CD14-positive monocyte (primary cell): ENCODE data around the gene PPP1R17. TPM values are rescaled to one million over a fixed set of nuclear protein-coding genes. Genes with fewer than 3 reads are reported as not detected.
A peak's percentile ranks its signal among the peaks of the same experiment; 100 is the strongest.

Experiments
- DNase-seq, 3 donors: peaks; one replicate each; pipeline ENCODE4 v3.0.0-alpha.2; 2011 to 2022
- H2AFZ ChIP-seq: 2 replicates; pipeline ENCODE4 v1.6.0; 2012; ENCODE audit warnings: mild to moderate bottlenecking, low read depth, low read length, inconsistent platforms; ENCODE audit not compliant: insufficient read depth, poor library complexity, severe bottlenecking
- H3K27ac ChIP-seq, 2 donors: 1 replicate in 1 of 2; 2 replicates in 1 of 2; pipeline ENCODE4 v1.5.1; 2012 to 2013; ENCODE audit warnings: low read length in 2 of 2, control low read depth in 1 of 2, inconsistent platforms in 1 of 2, low read depth in 1 of 2, mild to moderate bottlenecking in 1 of 2
- H3K27me3 ChIP-seq, 2 donors: one replicate each; pipeline versions ENCODE4 v1.6.0 to v1.6.1; 2011 to 2013; ENCODE audit warnings: low read length in 2 of 2; ENCODE audit not compliant: control insufficient read depth in 2 of 2, insufficient read depth in 2 of 2
- H3K36me3 ChIP-seq, 2 donors: replicated peaks in 1 of 2; 1 replicate in 1 of 2; 2 replicates in 1 of 2; pipeline versions ENCODE4 v1.5.1 to v1.6.1; 2012 to 2013; ENCODE audit warnings: low read length in 2 of 2, control low read depth in 1 of 2, inconsistent platforms in 1 of 2, mild to moderate bottlenecking in 1 of 2; ENCODE audit not compliant: insufficient read depth in 2 of 2, control insufficient read depth in 1 of 2
- H3K4me1 ChIP-seq, 2 donors: 1 replicate in 1 of 2; 2 replicates in 1 of 2; pipeline versions ENCODE4 v1.5.1 to v1.6.1; 2012 to 2013; ENCODE audit warnings: low read length in 2 of 2, control low read depth in 1 of 2, inconsistent platforms in 1 of 2, mild to moderate bottlenecking in 1 of 2, moderate library complexity in 1 of 2; ENCODE audit not compliant: insufficient read depth in 2 of 2, control insufficient read depth in 1 of 2
- H3K4me2 ChIP-seq: replicated peaks from 2 replicates; pipeline ENCODE3; 2012; ENCODE audit warnings: low read length, moderate library complexity, mild to moderate bottlenecking; ENCODE audit not compliant: poor library complexity, severe bottlenecking; ENCODE audit errors: extremely low read depth
- H3K4me3 ChIP-seq, 3 experiments: fragments of 200-600 bp in 1 of 3; sonication (generic) in 1 of 3; replicated peaks in 1 of 3; 1 replicate in 2 of 3; 2 replicates in 1 of 3; pipeline ENCODE4 v1.5.1; 2011 to 2013; ENCODE audit warnings: low read length in 3 of 3, mild to moderate bottlenecking in 3 of 3, control low read depth in 2 of 3, low read depth in 2 of 3, inconsistent platforms in 1 of 3, moderate library complexity in 1 of 3
- H3K79me2 ChIP-seq: 2 replicates; pipeline ENCODE4 v1.6.0; 2012; ENCODE audit warnings: mild to moderate bottlenecking, control low read depth, inconsistent platforms, low read length, moderate library complexity; ENCODE audit not compliant: insufficient read depth
- H3K9ac ChIP-seq: 2 replicates; pipeline ENCODE4 v1.6.0; 2017; ENCODE audit warnings: low read length, mild to moderate bottlenecking; ENCODE audit not compliant: insufficient read depth, poor library complexity, severe bottlenecking
- H3K9me3 ChIP-seq, 2 donors: replicated peaks in 1 of 2; 1 replicate in 1 of 2; 2 replicates in 1 of 2; pipeline versions ENCODE4 v1.5.1 to v1.6.1; 2012 to 2013; ENCODE audit warnings: low read length in 2 of 2, control low read depth in 1 of 2; ENCODE audit not compliant: control insufficient read depth in 1 of 2, insufficient read depth in 1 of 2
- H4K20me1 ChIP-seq: 2 replicates; pipeline ENCODE4 v1.6.0; 2012; ENCODE audit warnings: mild to moderate bottlenecking, low read length, control low read depth, moderate library complexity; ENCODE audit not compliant: insufficient read depth
- H3K27ac Mint-ChIP-seq, 7 donors: one replicate each; pipeline ENCODE4 v1.8.0; 2020; ENCODE audit warnings: mild to moderate bottlenecking in 7 of 7, mixed read lengths in 7 of 7, moderate library complexity in 6 of 7, inconsistent platforms in 2 of 7
- H3K27me3 Mint-ChIP-seq, 3 donors: one replicate each; pipeline ENCODE4 v1.8.0; 2021 to 2022; ENCODE audit warnings: low read depth in 3 of 3, mild to moderate bottlenecking in 3 of 3, mixed read lengths in 3 of 3, moderate library complexity in 3 of 3, inconsistent platforms in 1 of 3
- H3K36me3 Mint-ChIP-seq, 2 donors: one replicate each; pipeline ENCODE4 v1.8.0; 2020; ENCODE audit warnings: mixed read lengths in 2 of 2, inconsistent platforms in 1 of 2, mild to moderate bottlenecking in 1 of 2
- H3K4me1 Mint-ChIP-seq: one replicate; pipeline ENCODE4 v1.8.0; 2020; ENCODE audit warnings: mild to moderate bottlenecking, mixed read lengths
- H3K4me3 Mint-ChIP-seq, 2 donors: one replicate each; pipeline ENCODE4 v1.8.0; 2020; ENCODE audit warnings: mild to moderate bottlenecking in 2 of 2, mixed read lengths in 2 of 2, moderate library complexity in 1 of 2
- H3K9me3 Mint-ChIP-seq, 7 donors: one replicate each; pipeline ENCODE4 v1.8.0; 2020 to 2022; ENCODE audit warnings: mixed read lengths in 7 of 7, mild to moderate bottlenecking in 6 of 7, moderate library complexity in 6 of 7, inconsistent platforms in 2 of 7
- CTCF ChIP-seq: fragments of 200-600 bp; IDR thresholded peaks from one replicate; pipeline ENCODE4 v1.8.0; 2022; ENCODE audit warnings: antibody characterized with exemption, mild to moderate bottlenecking
- WGBS: methylation state at CpG from one replicate; pipeline ENCODE4 v1.1.5; 2013; ENCODE audit warnings: missing lambda C conversion rate; ENCODE audit not compliant: insufficient coverage; 5-methylcytosine and 5-hydroxymethylcytosine counted together
- intact Hi-C, 2 donors: fragments of 100-400 bp; cut with micrococcal nuclease; formaldehyde crosslinking; loops; one replicate each; pipeline versions ENCODE4 v1.15.0 to v1.15.1; 2023
- polyA plus RNA-seq, 3 donors: library from polyadenylated mRNA; depleted of rRNA in 1 of 3; unstranded in 2 of 3; stranded (reverse) in 1 of 3; fragments of 300-500 nt in 2 of 3; fragments of >200 nt in 1 of 3; fragmentation: Illumina TruSeq in 2 of 3; gene quantifications; 1 replicate in 2 of 3; 2 replicates in 1 of 3; pipeline ENCODE4 v1.2.3, GENCODE V29; 2012 to 2021

The PPP1R17 gene
- polyA plus RNA-seq, 3 donors, result 0.20 to 2.0 (median 0.85) TPM

GRCh38 chr7:31683445-31684225, 3.4 kb upstream of the PPP1R17 start:
- no peaks in the 10 kb centered on the region for H4K20me1 ChIP-seq
- H2AFZ ChIP-seq, result no peak overlapping the region
- peaks cover 19% of the 10 kb centered on the region in 2 donors for H3K4me1 ChIP-seq
- H3K9me3 Mint-ChIP-seq, result peaks cover 0 to 3% (median 0%) of the 10 kb centered on the region in 7 donors
- no peak overlapping the region for H3K4me3 Mint-ChIP-seq
- H3K4me3 ChIP-seq, result no peak overlapping the region
- H3K79me2 ChIP-seq, result no peaks in the 10 kb centered on the region
- H3K27ac Mint-ChIP-seq, result no peak overlapping the region
- no peak overlapping the region for H3K4me2 ChIP-seq
- no peak overlapping the region for H3K27ac ChIP-seq
- no peaks in the 10 kb centered on the region for H3K9me3 ChIP-seq
- 80% methylated on average over 1 of the region's 5 CpGs for WGBS
- peaks cover 0 to 3% of the 10 kb centered on the region in 2 donors for H3K36me3 Mint-ChIP-seq
- TF ChIP-seq CTCF, result no peak
- no peaks in the 10 kb centered on the region for H3K36me3 ChIP-seq
- no peak overlapping the region for H3K9ac ChIP-seq
- no peak for DNase-seq
- peaks cover 28% of the 10 kb centered on the region for H3K4me1 Mint-ChIP-seq
- intact Hi-C loops, result no loop called here
- peaks cover 3 to 18% (median 12%) of the 10 kb centered on the region in 3 donors for H3K27me3 Mint-ChIP-seq
- peaks cover 2% of the 10 kb centered on the region in 2 donors for H3K27me3 ChIP-seq

GRCh38 chr7:31688372-31688771, 1.4 kb downstream of the PPP1R17 start:
- Mint-ChIP-seq H3K9me3 (no peaks in the 10 kb centered on the region), H3K27me3 (peaks cover 0 to 13% (median 9%) of the 10 kb centered on the region in 3 donors), H3K36me3 (peaks cover 0 to 3% of the 10 kb centered on the region in 2 donors), H3K4me3 (peak overlapping the region; percentile 39 to 65), H3K4me1 (peaks cover 45% of the 10 kb centered on the region), H3K27ac (peak overlapping the region; percentile 52 to 94 (median 89))
- Histone ChIP-seq H2AFZ (no peak overlapping the region), H3K27me3 (no peaks in the 10 kb centered on the region), H3K4me3 (peak overlapping the region in 2 of 3 experiments; percentile 13 to 31), H3K4me2 (peak overlapping the region; percentile 37), H3K36me3 (no peaks in the 10 kb centered on the region), H3K27ac (peak overlapping the region in 1 of 2 donors; percentile 40), H3K4me1 (peaks cover 30 to 33% of the 10 kb centered on the region in 2 donors), H3K79me2 (no peaks in the 10 kb centered on the region), H3K9me3 (no peaks in the 10 kb centered on the region), H3K9ac (no peak overlapping the region), H4K20me1 (no peaks in the 10 kb centered on the region)
- intact Hi-C loops, result no loop called here
- WGBS, result 0% methylated on average over 1 of the region's 3 CpGs
- peak; percentile 51 to 88 (median 73) for DNase-seq
- no peak for TF ChIP-seq CTCF
